Suprapubic skin (tissue), 4 donors: Measurements from ENCODE around the gene NLRC5. TPM values are rescaled to one million over a fixed set of nuclear protein-coding genes. Genes with fewer than 3 reads are reported as not detected.

Experiments
- DNase-seq, 2 donors: peaks; one replicate each; pipeline ENCODE4 v3.0.0-alpha.2; 2019; ENCODE audit warnings: low spot score in 2 of 2
- H3K27ac ChIP-seq: fragments of 200-600 bp; sonication (generic); one replicate; pipeline ENCODE4 v1.5.1; 2019
- H3K27me3 ChIP-seq: fragments of 200-600 bp; sonication (generic); one replicate; pipeline ENCODE4 v1.5.1; 2019
- H3K36me3 ChIP-seq: fragments of 200-600 bp; sonication (generic); one replicate; pipeline ENCODE4 v1.5.1; 2019
- H3K4me1 ChIP-seq: fragments of 200-600 bp; sonication (generic); one replicate; pipeline ENCODE4 v1.5.1; 2019
- H3K4me3 ChIP-seq: fragments of 200-600 bp; sonication (generic); one replicate; pipeline ENCODE4 v1.5.1; 2019; ENCODE audit warnings: mild to moderate bottlenecking
- H3K9me3 ChIP-seq: fragments of 200-600 bp; sonication (generic); one replicate; pipeline ENCODE4 v1.5.1; 2019
- EP300 ChIP-seq: sonication (generic); formaldehyde crosslinking; IDR thresholded peaks from one replicate; pipeline ENCODE4 v1.6.1; 2017; ENCODE audit warnings: antibody characterized with exemption
- POLR2A ChIP-seq, 2 donors: fragments of 450-650 bp; IDR thresholded peaks; one replicate each; pipeline ENCODE4 v1.6.1; 2017; ENCODE audit warnings: antibody characterized with exemption in 2 of 2, mild to moderate bottlenecking in 2 of 2, moderate library complexity in 2 of 2
- POLR2AphosphoS5 ChIP-seq, 3 donors: sonication (generic); formaldehyde crosslinking; IDR thresholded peaks; one replicate each; pipeline ENCODE4 v1.6.1; 2017; ENCODE audit warnings: antibody characterized with exemption in 3 of 3
- WGBS: methylation state at CpG from one replicate; pipeline ENCODE4 v1.1.5; 2018; 5-methylcytosine and 5-hydroxymethylcytosine counted together
- total RNA-seq, 4 donors: library from RNA; depleted of rRNA; stranded (reverse); fragments of >200 nt; gene quantifications; one replicate each; pipeline ENCODE4 v1.1.0, GENCODE V29; 2016
- TF ChIP-seq, protein P1 (sequence below), 2 donors: fragments of 200-600 bp in 1 of 2; fragments of 450-650 bp in 1 of 2; sonication (generic) in 1 of 2; IDR thresholded peaks; one replicate each; pipeline ENCODE4 v1.5.1; 2016 to 2019; ENCODE audit warnings: antibody characterized with exemption in 2 of 2, mild to moderate bottlenecking in 1 of 2, moderate library complexity in 1 of 2

The NLRC5 gene
- total RNA-seq, 4 donors from 2014 or later: 36.9 to 133 (median 54.4) TPM

DNA sequence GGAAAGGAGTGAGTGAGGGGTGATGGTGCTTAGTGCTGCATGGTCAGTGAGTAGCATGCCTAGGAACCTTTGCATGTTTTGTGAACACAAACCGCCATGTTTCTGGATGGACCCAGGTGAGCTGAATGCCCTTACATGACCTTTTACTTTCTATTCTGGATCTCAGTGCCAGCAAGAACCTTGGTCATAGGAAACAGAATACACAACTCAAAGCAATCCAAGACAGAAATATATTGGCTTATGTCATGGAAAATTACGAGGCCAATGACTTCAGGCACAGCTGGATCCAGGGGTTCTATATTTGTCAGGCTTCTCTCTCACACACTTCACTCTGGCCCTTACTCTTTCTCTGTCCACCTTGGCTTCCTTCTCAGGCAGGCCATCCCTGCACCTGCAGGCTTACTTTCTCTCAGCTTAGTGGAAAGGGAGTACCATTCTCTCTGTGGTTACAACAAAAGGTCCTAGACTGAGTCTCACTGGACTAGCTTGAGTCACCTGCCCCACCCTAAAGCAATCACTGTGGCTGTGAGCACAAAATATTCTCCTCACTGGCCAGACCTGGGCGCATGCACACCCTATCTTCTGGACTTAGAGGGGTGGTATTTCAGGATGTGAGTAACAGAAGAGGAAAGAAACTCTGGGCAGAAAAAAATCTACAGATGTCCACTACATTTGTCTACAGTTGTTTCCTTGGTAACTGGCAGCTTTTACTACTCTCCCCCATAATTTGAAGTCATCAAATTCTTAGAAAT is 82.7 kb downstream of the NLRC5 start:
- no peak overlapping the region for H3K27ac ChIP-seq
- 71% methylated on average over 3 of the region's 3 CpGs for WGBS
- no peaks in the 10 kb centered on the region for H3K27me3 ChIP-seq
- H3K36me3 ChIP-seq: peaks cover 35% of the 10 kb centered on the region
- no peak overlapping the region for H3K4me3 ChIP-seq
- no peak for TF ChIP-seq POLR2A (IDR thresholded peaks at IDR 0.05)
- TF ChIP-seq, protein P1, sequence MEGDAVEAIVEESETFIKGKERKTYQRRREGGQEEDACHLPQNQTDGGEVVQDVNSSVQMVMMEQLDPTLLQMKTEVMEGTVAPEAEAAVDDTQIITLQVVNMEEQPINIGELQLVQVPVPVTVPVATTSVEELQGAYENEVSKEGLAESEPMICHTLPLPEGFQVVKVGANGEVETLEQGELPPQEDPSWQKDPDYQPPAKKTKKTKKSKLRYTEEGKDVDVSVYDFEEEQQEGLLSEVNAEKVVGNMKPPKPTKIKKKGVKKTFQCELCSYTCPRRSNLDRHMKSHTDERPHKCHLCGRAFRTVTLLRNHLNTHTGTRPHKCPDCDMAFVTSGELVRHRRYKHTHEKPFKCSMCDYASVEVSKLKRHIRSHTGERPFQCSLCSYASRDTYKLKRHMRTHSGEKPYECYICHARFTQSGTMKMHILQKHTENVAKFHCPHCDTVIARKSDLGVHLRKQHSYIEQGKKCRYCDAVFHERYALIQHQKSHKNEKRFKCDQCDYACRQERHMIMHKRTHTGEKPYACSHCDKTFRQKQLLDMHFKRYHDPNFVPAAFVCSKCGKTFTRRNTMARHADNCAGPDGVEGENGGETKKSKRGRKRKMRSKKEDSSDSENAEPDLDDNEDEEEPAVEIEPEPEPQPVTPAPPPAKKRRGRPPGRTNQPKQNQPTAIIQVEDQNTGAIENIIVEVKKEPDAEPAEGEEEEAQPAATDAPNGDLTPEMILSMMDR (IDR thresholded peaks at IDR 0.05): no peak
- TF ChIP-seq POLR2AphosphoS5 (IDR thresholded peaks at IDR 0.05): no peak
- TF ChIP-seq EP300: no peak
- no peaks in the 10 kb centered on the region for H3K4me1 ChIP-seq
- DNase-seq: no peak
- H3K9me3 ChIP-seq: no peaks in the 10 kb centered on the region

DNA sequence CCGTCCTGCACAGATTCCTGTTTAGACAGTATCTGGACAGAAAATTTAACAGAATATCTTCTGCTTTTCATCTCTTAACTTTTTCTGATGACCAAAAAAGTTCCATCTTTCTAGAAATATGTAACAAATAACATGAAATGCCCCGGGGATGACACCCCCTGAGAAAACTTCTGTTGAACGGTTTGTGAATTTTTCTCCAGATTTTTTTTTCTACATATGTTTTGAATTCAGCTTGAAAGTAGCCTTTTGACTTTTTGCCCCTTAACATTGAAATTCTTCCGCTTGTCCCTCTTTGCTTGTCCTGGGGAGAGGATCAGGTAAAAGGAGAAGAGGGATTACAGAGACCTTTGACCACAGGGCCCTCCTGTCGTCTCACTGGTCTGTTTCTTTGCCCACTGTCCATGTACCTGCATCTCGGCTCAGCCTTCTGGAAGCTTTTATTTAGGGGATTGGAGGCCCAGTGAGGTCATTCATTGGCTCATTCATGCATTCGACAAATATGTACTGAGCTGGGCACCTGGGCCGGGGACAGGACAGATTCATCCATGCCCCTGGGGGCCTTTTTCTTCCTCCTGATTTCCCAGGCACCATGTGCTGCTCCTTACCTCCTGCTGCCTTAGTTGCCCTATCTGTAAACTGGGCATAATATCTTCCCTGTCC is 83.4 kb downstream of the NLRC5 start:
- TF ChIP-seq POLR2A (IDR thresholded peaks at IDR 0.05) (no peak), POLR2AphosphoS5 (IDR thresholded peaks at IDR 0.05) (no peak), EP300 (no peak)
- TF ChIP-seq, protein P1 (IDR thresholded peaks at IDR 0.05): no peak
- Histone ChIP-seq H3K9me3 (no peaks in the 10 kb centered on the region), H3K27ac (no peak overlapping the region), H3K36me3 (peaks cover 37% of the 10 kb centered on the region), H3K4me1 (no peaks in the 10 kb centered on the region), H3K27me3 (no peaks in the 10 kb centered on the region), H3K4me3 (no peak overlapping the region)
- 73% methylated on average over 8 of the region's 8 CpGs for WGBS
- no peak for DNase-seq

DNA sequence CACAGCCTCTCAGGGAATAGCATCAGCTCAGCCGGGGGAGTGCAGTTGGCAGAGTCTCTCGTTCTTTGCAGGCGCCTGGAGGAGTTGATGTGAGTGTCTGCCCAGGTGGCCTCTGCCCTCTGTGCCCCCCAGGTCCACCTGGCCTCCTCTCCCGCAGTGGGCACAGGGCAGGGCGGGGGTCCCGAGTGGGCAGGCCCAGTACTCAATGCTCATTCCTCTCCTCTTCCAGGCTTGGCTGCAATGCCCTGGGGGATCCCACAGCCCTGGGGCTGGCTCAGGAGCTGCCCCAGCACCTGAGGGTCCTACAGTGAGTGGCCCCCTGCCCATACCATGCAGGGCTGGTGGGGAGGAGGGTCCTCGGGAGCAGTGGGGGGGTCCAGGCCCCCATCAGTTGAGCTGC is 88.4 kb downstream of the NLRC5 start:
- no peak overlapping the region for H3K4me3 ChIP-seq
- no peaks in the 10 kb centered on the region for H3K4me1 ChIP-seq
- H3K27me3 ChIP-seq: no peaks in the 10 kb centered on the region
- no peak for DNase-seq
- 60% methylated on average over 1 of the region's 7 CpGs for whole genome bisulfite sequencing
- H3K9me3 ChIP-seq: no peaks in the 10 kb centered on the region
- peaks cover 46% of the 10 kb centered on the region for H3K36me3 ChIP-seq
- no peak for TF ChIP-seq EP300
- TF ChIP-seq POLR2A (IDR thresholded peaks at IDR 0.05): no peak
- TF ChIP-seq, protein P1 (IDR thresholded peaks at IDR 0.05): no peak
- no peak for TF ChIP-seq POLR2AphosphoS5 (IDR thresholded peaks at IDR 0.05)
- no peak overlapping the region for H3K27ac ChIP-seq

DNA sequence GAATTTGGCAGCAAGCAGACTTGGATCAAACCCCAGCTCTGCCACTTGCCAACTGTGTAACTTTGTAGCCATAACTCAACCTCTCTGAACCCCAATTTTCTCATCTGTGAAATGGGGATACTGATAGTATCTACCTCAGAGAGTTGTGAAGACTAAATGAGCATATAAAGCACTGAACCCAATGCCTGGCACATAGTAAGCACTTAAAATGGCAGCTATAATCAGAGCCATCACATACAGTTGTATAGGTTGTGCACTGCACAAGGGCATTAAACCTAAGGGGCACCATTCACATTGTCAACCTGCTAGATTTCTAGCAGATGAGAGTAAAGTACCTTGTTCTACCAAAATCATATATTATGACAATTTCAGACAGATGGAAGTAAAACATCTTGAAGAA is 92.4 kb downstream of the NLRC5 start:
- H3K27me3 ChIP-seq: no peaks in the 10 kb centered on the region
- H3K36me3 ChIP-seq: peaks cover 30% of the 10 kb centered on the region
- H3K4me1 ChIP-seq: peaks cover 6% of the 10 kb centered on the region
- no peak overlapping the region for H3K27ac ChIP-seq
- no peak for TF ChIP-seq EP300
- TF ChIP-seq, protein P1 (IDR thresholded peaks at IDR 0.05): no peak
- TF ChIP-seq POLR2AphosphoS5 (IDR thresholded peaks at IDR 0.05): no peak
- no peak for TF ChIP-seq POLR2A (IDR thresholded peaks at IDR 0.05)
- H3K9me3 ChIP-seq: no peaks in the 10 kb centered on the region
- DNase-seq: no peak
- no peak overlapping the region for H3K4me3 ChIP-seq

DNA sequence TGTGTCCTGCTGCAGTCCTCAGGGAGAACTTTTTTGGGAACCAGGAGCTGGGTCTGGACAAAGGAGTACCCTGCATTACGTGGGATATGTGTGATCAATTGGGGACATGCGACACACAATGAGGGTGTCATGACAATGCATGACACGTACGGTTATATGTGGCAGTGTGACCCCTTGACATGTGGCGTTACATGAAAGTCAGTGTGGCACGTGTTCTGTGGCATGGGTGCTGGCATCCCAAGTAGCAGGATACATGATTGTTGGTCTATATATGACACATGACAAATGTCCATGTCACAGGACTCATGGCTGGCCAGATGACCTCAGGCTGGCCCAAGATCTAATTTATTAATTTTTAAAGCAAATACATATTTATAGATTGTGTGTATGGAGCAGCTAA is 93.3 kb downstream of the NLRC5 start:
- Histone ChIP-seq H3K4me1 (peaks cover 6% of the 10 kb centered on the region), H3K4me3 (no peak overlapping the region), H3K9me3 (no peaks in the 10 kb centered on the region), H3K27ac (no peak overlapping the region), H3K27me3 (no peaks in the 10 kb centered on the region), H3K36me3 (peaks cover 21% of the 10 kb centered on the region)
- no peak for DNase-seq
- WGBS: 91% methylated on average over 6 of the region's 6 CpGs
- TF ChIP-seq, protein P1 (IDR thresholded peaks at IDR 0.05): no peak
- TF ChIP-seq POLR2A (IDR thresholded peaks at IDR 0.05) (no peak), POLR2AphosphoS5 (IDR thresholded peaks at IDR 0.05) (no peak)
